Activated CD4-positive, alpha-beta T cell treated with anti-CD3 and anti-CD28 coated beads, Interleukin-2, amount 50 U/mL, for 16 hours (primary cell): ENCODE data around the gene RCOR3.
"Not testable (repeated sequence)": the region's sequence is repeated elsewhere in the genome, so short reads cannot be mapped to it uniquely, and the experiment has no call there.

ENCODE experiments used
- DNase-seq: peaks from one replicate; pipeline ENCODE4 v3.0.0-alpha.2; 2020

Gene RCOR3

DNA sequence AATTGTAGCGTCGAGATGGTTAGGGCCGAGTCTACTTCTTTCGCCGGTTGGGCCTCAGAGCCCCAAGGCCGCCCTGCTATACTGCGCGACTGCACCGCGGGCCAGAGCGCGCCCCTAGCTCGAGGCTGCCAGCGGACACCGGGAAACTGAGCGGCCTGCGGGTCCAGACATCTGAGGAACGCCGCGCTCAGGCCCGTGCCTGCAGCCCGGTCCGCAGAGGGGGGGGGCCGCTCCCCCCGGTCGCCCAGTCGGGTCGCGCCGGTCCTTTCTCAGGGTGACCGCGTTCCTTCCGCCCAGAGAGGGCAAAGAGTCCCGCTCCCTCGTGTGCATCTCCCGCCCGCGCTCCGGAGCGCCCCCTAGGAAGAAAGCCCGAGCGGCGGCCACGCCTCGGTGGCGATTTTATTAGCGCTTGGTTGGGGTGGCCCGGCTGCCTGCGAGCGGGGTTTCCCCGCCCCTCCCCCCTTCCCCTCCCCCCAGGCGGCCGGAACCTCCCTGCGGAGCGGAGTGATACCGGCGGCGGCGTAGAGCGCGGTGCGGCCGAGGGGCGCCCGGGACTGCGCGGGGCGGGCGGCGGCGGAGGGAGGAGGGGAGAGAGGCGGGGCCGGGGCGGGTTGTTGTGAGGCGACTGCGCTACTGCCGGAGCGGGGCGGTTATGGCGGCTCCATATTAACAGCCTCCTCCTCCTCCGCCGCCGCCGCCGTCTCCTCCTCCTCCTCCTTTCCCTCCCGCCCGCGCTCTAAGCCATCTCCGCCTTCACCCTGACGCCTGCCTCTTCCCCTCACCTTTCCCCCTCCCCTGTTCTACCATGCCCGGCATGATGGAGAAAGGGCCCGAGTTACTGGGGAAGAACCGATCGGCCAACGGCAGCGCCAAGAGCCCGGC lies at the start of gene RCOR3:
RCOR3 (plus strand) TSS at position 611 of the 882 bp plus-strand sequence; CDS start at position 806, 195 bp downstream.
- peak; percentile 93 for DNase-seq

GRCh38 chr1:211210052-211210451 lies 49.1 kb upstream of the RCOR3 start:
- DNase-seq, result no peak

- no peak for DNase-seq
These were observed 48.2 kb upstream of the RCOR3 start for GRCh38 chr1:211210965-211211364.

- no peak for DNase-seq
These were observed 45.5 kb upstream of the RCOR3 start for GRCh38 chr1:211213702-211214101.

- no peak for DNase-seq
These were observed 43.6 kb upstream of the RCOR3 start for GRCh38 chr1:211215577-211215976.

DNA sequence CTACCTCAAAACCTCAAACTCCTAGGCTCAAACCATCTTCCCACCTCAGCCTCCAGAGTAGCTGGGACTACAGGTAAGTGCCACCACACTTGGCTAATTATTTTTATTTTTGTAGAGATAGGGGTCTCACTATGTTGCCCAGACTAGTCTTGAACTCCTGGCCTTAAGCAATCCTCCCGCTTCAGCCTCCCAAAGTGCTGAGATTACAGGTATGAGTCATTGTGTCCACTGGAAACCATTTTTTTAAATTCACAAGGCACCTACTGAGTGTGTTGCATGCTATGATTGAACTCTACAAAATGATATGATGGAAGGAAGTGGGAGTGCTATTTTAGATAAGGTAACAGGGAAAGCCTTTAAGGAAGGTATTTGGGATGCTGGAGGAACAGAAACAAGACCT lies 41.8 kb upstream of the RCOR3 start:
- no peak for DNase-seq

GRCh38 chr1:211222469-211223234 lies 36.5 kb upstream of the RCOR3 start:
- not testable (repeated sequence) for DNase-seq

GRCh38 chr1:211228573-211229364 lies 30.4 kb upstream of the RCOR3 start:
- DNase-seq, result peak; percentile 77

GRCh38 chr1:211229365-211229759 lies 29.8 kb upstream of the RCOR3 start:
- no peak for DNase-seq

DNA sequence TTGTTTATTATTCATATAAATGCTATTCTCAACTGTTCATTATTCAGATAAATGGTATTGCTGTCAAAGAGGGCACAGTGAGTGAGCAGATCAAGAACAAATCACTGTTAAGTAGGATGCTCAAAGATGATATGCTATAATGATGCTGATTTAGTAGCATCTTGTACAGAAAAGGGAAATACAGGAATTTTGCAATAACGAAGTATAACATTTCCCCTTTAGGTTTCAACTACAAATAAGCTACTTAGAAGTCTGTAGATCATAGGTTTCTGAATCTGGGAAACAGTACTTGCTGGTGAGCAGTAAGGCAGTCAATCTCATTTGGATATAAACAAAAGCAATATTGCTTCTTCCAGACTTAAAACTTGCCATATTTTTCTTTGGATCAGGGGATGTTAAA lies 27.3 kb upstream of the RCOR3 start:
- no peak for DNase-seq

DNA sequence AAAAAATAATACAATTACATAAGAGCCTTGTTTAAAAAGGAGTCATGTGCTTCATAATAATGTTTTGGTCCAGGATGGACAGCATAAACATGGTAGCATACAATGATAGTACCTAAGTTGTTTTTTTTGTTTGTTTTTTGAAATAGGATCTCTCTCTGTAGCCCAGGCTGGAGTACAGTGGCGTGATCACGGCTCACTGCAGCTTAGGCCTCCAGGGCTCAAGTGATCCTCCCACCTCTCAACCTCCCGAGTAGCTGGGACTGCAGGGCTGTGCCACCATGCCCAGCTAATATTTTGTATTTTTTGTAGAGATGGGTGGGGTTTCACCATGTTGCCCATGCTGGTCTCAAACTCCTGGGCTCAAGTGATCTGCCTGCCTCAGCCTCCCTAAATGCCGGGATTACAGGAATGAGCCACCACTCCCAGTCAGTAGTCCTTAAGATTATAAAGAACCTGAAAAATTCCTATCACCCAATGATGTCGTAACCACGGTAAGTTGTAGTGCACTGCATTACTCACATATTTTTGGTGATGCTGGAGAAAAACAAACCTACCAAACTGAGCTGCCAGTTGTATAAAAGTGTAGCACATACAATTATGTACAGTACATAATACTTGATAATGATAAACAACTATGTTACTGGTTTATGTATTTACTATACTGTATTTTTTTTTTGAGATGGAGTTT lies 22.4 kb upstream of the RCOR3 start:
- DNase-seq, result no peak

DNA sequence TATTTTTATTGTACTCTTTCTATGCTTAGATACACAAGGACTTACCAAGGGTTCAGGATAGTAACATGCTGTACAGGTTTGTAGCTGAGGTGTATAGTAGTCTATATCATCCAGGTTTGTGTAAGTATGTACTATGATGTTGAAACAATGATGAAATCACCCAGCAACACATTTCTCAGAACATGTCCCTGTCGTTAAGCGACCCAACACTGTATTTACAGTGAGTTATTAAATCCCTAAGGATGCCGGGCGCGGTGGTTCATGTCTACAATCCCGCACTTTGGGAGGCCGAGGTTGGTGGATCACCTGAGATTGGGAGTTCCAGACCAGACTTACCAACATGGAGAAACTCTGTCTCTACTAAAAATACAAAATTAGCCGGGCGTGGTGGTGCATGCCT lies 21.6 kb upstream of the RCOR3 start:
- no peak for DNase-seq

DNA sequence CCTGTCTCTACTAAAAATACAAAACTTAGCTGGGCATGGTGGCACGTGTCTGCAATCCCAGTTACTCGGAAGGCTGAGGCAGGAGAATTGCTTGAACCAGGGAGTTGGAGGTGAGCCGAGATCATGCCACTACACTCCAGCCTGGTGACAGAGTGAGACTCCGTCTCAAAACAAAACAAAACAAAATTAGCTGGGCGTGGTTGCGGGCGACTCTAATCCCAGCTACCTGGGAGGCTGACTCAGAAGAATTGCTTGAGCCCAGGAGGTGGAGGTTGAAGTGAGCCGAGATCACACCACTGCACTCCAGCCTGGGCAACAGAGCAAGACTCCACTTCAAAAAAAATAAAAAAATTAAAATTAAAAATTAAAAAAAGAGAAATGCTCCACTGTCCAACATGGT lies 18.6 kb upstream of the RCOR3 start:
- not testable (repeated sequence) for DNase-seq

- no peak for DNase-seq
These were observed 18.1 kb upstream of the RCOR3 start for GRCh38 chr1:211241071-211241470.

- not testable (repeated sequence) for DNase-seq
These were observed 15.5 kb upstream of the RCOR3 start for GRCh38 chr1:211243639-211244038.

GRCh38 chr1:211246583-211246982 lies 12.6 kb upstream of the RCOR3 start:
- not testable (repeated sequence) for DNase-seq

DNA sequence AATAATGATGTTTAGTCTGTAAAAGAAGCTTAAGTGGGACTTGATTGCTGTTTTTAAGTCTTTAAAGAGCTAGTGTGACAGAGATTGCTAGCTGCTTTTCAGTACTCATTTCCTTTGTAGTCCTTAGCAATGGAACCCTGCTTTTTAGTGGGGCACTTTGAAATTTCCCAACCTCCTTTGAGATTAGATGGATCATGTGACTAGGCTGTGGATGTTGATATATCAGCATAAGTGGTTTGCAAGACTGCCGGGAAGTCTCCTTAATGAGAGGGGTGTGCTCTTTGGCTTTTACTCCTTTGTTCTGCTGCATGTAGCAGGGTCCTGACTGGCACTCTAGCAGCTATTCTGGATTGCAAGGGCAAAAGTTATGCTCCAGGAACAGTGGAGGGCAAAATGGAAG lies 11.2 kb upstream of the RCOR3 start:
- no peak for DNase-seq

- DNase-seq, result not testable (repeated sequence)
These were observed 9.6 kb upstream of the RCOR3 start for GRCh38 chr1:211249611-211250010.

DNA sequence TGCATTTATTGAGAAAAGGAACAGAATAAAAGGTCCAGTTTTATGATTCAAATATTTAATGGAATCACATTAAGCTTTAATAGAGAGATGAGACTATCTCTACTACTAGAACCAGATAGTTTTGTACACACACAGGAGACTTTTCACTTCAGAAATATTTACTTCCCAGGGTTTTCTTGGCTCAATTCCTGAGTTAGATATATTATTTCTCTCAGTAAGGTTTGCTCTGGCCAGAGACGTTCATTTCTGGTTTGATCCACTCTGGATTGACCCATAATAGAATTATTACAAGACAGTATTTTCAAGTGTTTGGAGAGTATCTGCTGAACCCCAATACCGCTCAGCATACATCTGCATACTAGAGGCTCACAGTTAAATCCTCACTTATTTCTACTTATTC lies 1.3 kb upstream of the RCOR3 start:
- no peak for DNase-seq

DNA sequence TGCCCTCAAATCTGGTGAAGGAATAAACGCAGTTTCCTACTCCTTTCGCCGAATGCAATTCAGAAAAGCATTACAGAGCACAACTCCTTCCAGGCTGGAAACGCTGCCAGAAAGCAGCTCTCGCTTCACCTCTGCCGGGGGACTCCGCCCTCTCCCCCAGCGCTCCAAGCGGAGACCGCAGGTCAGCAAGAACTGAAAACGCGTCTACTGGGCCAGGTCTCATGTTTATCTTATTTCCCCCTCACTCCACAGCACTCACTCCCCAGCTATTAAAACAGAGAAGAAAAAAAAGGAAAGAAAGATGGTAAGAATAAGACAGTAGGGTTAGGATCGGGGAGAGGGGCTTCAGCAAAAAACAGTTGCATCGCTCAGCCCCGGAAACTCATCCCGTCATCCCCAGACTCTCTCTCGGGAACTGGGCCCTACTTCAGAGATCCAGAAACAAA lies 833 bp upstream of the RCOR3 start:
- DNase-seq, result peak; percentile 64

GRCh38 chr1:211259638-211260126 lies 516 bp downstream of the RCOR3 start:
- DNase-seq, result peak; percentile 45
